Activated CD8-positive, alpha-beta memory T cell treated with anti-CD3 and anti-CD28 coated beads, Interleukin-2, amount 50 U/mL, for 48 hours (primary cell): ENCODE data around the gene AATF.

ENCODE experiments used
- DNase-seq: peaks from one replicate; pipeline ENCODE4 v3.0.0-alpha.2; 2020

The AATF gene, protein sequence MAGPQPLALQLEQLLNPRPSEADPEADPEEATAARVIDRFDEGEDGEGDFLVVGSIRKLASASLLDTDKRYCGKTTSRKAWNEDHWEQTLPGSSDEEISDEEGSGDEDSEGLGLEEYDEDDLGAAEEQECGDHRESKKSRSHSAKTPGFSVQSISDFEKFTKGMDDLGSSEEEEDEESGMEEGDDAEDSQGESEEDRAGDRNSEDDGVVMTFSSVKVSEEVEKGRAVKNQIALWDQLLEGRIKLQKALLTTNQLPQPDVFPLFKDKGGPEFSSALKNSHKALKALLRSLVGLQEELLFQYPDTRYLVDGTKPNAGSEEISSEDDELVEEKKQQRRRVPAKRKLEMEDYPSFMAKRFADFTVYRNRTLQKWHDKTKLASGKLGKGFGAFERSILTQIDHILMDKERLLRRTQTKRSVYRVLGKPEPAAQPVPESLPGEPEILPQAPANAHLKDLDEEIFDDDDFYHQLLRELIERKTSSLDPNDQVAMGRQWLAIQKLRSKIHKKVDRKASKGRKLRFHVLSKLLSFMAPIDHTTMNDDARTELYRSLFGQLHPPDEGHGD

DNA sequence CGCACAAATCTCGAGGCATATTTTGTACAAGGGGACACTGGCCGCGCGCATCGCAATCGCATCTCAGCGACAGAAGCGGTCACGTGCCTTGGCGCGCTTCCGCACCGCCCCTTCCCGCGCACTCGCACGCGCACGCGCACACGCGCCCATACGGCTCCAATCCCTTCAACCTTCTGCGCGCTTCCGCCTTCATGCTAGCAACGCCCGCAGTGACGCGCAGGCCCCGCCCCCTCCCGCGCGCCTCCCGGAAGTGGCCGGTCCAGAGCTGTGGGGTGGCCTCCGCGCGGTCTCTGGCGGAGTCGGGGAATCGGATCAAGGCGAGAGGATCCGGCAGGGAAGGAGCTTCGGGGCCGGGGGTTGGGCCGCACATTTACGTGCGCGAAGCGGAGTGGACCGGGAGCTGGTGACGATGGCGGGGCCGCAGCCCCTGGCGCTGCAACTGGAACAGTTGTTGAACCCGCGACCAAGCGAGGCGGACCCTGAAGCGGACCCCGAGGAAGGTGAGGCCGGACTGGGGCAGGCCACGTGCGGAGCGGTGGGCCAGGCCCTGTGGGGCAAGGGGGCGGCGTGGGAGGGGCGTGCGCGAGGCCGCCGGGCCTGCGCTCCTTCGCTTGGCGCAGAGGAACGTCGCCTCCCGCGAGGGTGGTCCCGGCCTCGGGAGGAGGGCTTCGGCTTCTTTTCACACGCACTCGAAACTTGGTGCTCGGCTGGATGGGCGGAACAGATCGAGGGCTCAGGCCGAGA is at the start of gene AATF:
Gene AATF, plus strand, starts transcription at position 238 of the 744 bp plus-strand sequence. Its CDS starts 172 bp downstream, at position 410.
- peak; percentile 99 for DNase-seq

DNA sequence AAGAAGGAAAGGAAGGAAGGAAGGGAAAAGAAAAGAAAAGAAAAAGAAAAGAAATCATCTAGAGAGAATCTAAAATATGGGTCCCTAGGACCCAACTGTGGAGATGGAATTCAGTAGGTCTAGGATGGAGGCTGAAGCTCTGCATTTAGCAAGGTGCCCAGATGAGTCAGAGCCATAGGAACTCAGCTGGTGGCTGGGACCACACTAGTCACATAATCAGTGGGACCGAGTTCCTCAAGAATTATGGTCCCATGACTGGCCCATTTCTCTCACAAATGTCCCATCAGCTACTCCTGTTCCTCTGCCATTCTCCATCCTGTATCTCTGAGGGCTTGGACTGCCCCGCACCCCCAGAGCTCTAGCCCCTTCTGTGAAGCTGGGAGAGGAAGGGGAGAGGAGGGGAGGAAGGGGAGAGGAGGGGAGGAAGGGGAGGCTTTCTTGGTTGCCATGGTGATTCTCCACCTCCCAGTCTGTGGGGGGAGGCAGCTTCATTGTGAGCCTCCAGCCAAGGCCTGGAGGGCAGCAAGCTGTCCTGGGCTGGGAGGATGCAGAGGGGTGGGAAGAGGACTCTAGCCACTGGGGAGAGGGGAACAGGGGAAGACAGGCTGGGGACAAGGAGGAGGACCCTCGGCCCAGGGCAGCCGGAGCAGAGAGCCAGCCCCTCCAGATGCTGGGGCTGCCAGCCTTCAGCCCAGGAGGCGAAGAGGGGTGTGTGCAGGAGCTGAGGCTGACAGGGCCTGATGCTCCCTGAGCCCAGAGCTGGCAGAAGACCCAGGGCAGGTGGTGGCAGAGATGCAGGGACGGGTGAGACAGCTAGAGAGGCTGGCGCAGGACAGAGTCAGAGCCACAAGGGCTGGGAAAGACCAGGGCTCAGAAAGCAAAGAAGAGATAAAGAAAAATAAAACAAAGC is 49.2 kb upstream of the AATF start:
- DNase-seq, result no peak

DNA sequence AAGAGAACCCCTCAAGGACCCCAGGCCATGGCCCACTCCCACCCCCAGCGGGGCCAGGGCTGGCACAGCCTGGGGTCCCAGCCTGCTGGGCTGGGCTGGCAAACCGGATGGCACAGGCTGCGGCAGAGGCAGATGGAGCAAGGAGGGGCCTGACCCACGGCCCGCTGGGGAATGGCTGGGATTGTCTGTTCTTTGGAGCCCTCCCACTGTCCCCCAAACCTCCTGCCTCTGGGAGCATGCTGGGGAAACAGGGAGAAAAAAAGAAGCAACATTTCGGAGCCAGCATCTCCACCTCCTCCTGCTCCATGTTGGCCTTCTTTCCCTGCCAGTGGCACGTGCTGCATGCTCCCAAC is 48.6 kb upstream of the AATF start:
- no peak for DNase-seq

DNA sequence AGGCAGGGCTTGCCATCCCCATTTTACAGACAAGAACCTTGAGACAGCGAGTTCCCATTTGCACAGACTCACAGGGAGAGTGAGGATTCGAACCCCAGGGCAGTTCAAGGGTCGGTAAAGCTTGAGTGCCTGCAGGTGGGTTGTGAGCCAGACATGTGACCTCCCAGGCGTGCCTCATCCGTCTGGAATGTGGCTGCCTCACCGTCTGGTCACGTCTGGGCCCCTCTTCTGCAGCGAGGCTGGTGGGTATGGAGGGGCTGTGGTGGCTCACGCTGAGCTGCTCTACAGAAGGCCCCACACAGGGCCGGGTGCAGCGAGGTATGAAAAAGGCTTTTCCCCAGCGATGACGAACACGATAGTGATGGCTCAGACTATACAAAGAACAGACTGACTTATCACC is 47.2 kb upstream of the AATF start:
- DNase-seq, result no peak

DNA sequence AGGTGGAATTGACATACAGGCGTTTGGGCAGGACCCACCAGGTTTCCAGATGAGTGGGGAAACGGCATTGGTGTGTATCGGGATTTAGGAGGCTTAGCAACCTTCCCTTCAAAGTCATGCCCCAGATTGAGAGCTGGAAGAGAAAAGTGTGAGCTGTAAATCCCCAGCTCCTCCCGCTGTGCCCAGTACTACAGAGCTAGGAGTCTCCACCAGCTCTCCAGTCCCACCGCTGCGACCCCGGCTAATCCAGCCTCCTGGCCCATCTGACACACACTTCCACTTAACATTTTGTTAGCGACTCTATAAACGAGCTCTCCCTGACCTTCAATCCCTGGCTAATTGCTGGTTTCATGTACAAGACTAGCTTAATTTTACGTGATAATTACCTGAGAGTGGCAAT is 41.3 kb upstream of the AATF start:
- no peak for DNase-seq

DNA sequence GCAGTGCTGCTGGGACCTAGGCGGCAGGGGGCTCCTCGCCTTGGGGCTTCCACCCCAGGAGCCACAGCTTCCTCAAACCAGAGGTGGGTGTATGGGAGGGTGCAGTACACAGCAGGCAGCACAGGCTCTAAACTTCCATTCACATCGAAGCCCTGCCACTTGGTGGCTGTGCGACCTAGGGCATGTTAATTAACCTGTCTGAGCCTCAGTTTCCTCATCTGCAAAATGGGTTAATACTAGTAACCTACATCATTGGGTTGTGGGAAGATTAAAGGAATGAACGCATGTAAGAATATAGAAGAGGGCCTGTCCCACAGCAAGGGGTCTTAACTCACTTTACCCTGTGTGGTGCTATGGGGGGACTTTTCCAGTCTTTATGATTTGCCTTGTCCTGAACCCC is 38.2 kb upstream of the AATF start:
- no peak for DNase-seq

DNA sequence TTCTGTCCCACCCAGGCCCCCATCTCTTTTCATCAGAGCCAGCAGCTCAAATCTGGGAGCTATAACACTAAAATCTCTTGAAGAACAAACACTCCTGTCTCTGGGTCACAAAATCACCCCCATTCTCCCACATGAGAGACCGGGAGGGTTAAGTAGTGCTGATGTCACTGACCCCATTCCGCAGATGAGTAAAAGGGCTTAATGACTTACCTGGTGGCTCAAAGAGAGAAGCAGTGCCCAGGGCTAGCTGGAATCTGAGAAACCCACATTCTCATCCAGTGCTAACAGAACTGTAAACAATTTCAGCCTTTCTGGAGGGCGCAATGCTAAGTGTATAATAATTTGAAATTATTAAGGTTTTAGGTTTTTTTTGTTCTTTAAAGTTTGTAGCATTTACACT is 37.8 kb upstream of the AATF start:
- DNase-seq, result no peak

DNA sequence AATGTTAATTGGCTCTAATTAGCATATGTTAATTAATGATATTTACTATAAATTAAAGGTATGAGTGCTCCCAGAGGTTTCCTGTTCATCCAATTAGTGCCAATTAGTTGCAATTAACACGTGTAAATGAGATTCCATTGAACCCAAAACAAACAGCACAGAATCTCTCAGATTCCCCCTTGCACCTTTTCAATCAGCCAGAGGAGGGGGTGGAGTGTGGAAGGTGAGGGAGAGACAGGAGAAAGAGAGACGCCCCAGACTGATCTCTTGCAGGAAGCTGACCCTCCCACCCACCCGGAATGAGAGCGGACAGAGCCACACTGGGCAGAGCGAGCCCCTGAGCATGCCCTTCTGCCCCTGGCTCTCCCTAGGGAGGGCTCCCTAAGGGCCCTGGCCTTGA is 35.6 kb upstream of the AATF start:
- no peak for DNase-seq

DNA sequence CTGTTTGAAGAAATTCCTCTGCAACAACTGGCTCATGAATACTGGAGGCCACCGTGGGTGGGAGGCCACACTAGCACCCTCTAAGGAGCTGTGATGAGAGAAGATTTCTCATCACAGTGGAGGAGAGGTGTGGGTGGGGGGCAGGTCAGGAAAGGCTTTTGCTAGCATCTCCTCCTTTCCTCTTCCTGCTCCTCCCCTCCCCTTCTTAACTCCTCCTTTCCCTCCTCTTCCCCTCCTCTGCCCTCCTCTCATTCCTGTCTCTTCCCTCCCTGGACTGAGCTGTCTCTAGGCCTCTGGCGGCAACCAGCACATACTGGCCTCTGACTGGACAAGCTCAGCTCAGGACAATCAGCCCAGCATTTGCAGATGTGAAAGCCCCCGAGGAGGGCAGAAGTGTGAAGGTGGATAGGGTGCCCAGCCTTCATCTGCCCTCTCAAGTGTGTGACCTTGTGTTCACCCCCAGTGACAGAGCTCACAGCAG is 30.5 kb upstream of the AATF start:
- DNase-seq, result no peak

DNA sequence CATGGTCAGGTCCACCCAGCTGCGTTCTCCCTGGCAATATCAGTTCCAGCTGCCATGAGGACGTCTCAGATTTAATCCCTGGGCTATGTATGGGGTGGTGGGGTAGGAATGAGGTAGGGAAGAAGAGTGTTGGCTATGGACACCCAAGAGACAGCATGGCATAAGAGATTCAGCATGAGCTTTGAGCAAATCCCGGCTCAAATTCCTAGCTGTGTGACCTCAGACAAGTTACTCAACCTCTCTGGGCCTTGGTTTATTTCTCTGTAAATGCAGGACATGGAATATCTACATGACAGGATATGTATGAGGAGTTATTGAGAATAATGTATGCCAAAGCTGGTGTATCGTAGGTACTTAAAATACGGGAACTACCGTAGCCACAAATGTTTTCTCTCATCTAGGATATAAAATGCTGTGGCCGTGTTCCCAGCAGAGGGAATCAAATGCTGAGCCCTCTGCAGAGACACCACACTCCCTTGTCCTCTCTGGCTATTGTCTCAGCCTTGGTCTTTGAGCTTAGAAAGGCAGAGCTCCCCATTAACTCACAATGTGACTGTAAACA is 29.3 kb upstream of the AATF start:
- no peak for DNase-seq

DNA sequence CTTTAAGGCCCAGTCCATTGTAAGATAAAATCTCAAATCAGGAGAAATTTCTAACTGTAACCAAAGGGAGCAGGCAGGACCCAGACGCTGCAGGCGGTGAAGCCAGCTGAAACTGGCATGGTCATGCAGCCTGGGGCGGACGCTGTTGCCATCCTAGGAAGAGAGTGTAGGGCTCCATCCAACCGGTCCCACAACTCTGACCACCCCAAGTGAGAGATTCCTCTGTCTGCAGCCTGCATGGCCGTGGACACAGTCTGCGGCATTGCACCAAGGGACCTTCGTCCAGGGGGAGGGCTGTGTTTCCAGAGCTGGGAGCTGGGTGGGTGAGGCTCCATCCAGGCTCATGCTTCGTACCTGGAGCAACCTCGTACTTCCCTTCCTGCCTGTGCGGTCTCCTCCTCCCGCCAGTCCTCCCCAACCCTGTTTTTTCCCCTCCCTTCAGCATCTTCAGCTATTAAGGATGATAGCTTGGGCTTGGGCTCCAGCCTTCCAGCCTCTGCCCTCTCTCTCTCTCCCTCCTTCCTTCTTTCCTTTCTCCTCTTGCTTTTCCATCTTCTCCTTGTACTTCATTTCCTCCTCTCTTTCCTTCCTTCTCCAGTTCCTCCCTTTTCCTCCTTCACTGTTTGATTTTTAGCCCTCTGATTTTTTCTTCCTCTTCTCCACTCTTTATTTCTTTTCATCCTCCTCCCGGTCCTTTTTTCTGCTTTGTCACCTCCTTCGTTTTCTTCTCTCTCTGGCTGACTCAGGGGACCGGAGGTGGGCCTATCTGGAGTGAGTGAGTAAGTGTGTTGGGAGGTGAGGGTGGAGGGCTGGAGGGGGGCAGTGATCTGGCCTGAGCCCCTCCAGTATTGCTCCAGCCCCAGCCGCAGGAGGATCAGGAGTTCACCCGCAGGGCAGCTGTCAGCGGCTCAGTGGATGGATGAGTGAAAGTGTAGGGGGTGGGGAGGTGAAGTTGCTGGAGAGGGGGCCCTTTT is 28.4 kb upstream of the AATF start:
- peak; percentile 65 for DNase-seq

DNA sequence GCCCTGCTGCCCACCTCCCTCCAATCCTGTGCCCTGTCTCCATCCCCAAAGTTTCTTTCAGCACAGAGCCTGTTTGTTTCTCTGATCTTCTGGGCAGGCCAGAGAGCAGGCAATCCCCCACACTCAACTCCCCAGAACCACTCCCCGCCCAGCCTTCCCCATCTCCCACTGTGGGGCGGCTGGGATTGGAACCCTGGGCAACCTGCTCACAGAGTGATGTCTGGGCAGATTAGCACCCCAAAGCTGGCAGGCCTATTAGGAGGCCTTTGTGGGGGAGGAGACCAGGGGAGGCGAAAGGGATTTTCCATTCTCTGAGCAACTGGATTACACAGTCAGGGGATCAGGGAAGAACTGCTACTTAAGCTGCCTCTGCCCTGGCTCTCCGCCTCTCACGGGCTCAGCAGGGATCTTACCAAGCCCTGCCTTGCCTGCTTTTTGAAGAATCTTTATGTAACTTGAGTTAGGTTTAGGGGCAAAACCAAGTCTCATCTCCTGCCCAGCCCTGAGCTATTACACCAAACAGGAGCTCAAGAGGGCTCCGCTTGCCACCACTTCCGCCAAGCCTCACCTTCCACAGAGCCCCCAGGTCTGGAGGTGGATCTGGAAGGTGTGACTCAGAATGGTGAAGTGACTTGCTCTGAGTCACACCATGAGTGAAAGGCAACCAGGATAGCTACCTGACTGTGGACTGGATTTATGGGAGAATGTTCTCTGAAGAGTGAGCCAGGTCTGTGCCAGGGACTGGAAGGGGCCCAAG is 27.5 kb upstream of the AATF start:
- DNase-seq, result peak; percentile 81

DNA sequence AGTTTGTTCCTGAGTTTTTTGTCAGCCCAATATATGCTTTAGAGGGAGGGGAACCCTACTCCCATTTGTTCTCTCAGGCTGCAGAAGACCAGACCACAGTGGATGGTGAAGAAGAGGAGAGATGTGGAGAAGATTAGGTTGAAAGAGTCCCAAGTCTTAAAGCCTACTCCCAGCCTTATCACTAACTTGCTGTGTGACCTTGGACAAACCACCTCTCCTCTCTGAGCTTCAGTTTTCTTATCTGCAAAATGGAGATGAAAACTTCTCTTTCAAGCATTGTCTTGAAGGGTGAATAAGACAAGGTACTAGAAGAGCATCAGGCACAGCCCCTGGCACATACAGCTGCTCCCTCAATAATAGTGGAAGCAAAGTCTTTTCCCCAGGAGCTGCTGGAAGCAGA is 26.6 kb upstream of the AATF start:
- DNase-seq, result no peak

DNA sequence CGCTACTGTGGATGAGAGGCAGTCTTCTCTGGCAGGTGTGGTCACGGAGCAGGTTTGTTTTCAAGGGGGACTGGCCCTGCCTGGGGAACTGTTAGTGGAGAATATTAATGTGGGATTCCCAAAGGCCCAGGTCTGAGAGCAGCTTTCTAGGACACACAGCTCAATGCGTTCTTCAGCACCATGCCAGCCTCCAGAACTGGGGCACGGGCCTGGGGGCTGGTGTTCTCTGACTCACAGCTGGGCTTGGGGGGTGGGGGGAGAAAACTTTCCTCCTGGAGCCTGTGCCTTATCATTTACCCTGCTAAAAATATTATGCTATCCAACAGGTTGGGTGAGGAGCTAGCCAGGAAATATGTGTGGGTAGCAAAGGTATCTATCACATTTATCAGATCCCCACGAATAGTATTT is 24.9 kb upstream of the AATF start:
- no peak for DNase-seq

DNA sequence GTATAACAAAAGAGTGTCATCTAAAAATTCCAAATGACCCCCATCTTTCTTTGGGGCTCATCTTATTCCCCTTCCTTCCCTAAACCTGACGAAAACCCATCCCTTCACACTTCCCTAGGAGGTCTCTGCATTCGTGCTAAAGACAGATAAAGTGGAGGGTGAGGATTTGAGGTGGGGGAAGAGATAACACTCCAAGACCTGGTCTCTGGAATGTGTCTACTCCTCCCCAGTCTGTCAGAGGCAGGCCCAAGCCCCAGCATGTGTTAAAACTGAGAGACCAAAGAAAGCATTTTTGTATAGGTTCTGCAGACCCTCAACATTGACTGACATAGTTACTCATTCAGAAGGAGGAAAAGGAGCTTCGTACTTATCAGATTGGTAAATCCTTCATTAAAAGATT is 22.5 kb upstream of the AATF start:
- DNase-seq, result no peak

DNA sequence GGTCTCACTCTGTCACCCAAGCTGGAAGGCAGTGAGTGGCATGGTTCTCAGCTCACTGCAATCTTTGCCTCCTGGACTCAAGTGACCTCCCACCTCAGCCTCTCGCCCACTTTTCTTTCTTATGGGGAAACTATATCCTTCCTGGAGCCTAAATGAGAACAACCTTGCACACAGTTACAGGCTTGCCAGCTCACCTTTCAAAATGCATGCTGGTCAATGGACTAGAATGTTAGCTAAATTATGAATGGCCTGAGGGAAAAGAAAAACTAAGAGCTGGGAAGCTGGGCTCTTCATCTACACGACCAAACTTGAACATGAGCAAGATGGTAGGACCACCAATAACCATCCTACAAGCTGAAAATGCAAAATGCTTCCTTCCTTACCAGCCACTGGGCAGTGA is 22.1 kb upstream of the AATF start:
- no peak for DNase-seq

DNA sequence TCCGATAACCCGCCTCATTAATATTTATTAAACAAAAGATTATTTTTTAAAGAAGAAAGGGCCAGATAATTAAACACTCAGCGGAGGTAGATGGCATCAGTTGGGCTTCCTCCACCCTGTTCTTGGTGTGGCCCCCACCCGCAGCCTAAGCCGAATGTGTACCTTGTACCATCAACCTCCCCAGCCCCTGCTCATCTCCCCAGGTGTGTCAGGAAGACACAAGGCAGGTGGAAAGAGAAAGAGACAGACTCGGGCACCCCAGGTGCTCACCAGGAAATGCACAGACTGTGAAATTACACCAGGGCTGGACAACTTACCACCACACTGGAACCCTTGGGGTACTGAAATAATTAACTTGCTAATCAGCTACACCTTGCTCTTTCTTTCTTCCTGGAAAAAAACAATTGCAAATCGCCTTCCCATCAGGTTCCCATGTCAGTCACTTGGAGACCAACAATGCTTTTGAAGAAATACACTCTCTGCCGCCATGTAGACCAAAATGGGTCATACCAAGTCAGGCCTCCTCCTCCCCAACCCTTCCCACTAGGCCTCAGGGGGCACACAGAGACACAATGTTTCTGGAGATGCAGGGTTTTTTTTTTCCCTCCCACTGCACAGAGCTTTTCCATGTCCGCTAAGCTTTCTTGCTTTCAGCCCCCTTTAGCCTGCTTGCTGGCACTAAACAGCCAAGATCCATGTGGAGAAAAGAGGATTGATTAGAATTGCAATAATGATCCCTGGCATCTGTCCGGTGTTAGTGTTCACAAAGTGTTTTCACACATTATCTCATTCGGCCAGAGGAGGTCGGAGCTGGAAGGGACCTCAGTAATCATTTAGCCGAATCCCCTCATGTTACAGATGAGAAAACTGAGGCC is 20.0 kb upstream of the AATF start:
- no peak for DNase-seq

DNA sequence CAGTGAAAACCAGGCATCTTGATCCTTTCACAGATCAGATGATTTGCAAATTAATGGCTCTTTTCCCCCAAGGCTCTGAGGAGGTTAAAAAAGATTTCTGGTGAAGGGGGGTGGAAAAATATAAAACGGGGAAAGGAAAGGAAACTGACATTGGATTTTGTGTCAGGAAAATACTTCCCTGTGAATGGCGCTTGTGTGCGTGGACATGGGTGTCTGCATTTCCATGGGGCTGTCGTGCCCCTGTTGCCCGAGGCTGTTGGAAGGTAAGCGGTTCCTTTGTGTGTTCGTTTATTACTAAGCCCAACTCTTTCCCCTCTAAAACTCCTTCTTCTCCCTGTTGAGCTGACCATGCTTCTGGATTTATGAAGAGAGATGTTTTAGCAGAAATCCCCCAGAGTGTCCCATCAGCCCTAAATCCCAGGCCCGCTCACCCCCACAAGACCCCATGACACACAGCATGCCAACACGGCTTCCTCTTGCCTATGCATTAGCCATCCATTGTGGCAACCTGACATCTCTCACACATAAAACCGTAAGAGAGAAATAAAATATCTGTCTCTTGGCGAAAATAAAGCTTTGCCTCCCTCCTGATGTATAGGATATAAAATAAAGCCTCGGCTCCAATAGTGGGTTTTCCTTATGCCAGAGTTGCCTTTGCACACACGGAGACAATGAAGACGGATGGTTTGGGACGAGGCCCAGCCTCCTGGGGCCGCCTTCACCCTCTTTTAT is 18.7 kb upstream of the AATF start:
- DNase-seq, result no peak

DNA sequence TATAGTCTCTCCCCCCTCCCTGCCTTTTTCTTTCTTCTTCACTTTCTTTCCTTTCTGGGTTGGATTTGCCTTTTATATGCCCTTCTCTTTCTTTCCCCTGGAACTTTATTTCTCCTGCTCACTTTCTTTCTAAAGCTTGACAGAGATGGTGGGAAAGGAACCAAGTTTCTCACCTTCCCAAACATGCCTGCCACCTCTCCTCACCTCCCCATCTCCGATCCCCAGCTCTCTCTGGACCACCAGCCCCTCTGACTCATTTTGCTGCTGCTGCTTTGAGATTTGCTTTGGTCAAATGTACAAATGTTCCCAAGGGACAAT is 18.2 kb upstream of the AATF start:
- DNase-seq, result no peak
